COLO668 (cell line): Measurements from ENCODE around the gene PERCC1.

Source experiments
- DNase-seq: peaks from one replicate; lab custom pipeline; 2025; ENCODE audit not compliant: unreplicated experiment; lab: John Stamatoyannopoulos, UW

The PERCC1 gene

DNA sequence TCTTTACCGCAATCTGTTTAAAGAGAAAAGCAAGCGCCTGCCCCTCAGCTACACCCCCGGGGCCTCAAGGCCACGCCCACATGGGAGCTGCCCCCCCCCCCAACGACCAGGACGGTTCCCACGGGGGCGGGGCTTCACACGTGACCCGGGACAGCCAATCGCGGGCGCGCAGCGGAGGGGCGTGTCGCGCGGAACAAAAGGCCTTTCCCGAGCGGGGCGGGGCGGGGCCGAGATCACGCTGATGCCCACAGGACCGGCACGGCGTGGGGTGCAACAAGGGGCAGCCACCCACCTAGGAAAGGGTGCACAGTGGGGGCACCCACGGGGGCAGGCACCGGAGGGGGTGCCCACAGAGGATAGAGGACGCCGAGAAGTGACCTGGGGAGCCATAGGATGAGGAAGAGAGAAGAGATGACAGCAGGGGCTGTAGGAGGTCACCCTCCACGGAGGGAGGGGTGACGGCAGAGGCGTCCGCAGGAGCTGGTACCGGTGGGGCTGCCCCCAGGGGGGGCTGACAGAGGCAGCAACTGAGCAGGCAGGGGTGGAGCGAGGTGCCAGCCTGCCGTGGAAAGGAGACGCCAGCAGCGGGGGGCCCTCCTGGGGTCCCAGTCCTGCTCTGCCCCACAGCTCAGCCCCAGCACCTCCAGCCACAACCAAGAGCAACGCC is 22.6 kb upstream of the PERCC1 start:
- DNase-seq: peak; percentile 91

DNA sequence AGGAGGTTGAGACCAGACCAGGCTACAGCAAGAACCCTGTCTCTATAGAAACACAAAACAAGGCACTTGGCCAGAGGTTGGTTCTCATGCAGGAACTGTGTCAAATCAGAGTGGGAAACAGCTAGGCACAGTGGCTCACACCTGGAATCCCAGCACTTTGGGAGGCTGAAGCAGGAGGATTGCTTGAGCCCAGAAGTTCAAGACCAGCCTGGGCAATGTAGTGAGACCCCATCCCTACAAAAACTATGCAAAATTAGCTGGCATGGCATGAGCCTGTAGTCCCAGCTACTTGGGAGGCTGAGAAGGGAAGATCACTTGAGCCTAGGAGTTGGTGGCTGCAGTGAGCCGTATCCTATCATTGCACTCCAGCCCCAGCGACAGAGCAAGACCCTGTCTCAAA is 18.0 kb upstream of the PERCC1 start:
- no peak for DNase-seq

DNA sequence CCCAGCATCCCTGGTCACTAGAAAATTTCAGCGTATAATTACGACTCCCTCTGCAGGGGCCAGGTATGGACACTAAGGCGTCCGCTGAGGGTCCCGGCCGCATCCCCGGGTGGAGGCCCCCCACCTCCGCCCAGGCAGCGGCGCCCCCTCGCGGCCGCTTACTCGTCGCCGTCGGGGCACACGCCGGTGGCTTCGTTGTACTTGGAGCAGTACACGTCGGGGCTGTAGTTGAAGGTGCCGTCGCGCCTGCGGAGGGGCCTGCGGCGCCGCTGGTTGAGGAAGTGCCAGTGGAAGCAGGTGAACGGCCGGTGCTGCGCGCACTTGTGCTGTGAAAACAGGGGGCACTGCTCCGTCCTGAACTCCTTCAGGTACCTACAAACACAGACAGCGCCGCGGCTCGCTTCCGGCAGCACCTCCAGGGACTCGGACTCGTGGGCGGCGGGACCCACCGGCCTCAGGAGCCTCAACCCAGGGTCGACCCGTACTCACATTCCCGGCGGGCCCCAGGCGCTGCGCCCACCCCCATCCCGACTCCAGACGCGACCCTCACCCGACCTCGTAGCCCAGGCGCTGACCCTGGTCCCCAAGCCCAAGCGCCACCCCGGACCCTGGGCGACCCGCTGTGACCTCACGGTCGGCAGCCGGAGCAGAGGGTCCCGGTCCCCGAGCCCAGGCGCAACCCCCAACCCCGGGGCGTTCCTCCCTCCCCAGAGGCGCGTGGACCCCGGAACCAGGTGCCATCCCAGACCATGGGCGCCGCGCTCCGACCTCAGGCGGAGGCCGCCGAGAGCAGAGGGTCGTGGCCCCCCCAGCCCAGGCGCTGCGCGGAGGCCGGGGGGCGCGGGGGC is 17.0 kb upstream of the PERCC1 start:
- peak; percentile 75 for DNase-seq

DNA sequence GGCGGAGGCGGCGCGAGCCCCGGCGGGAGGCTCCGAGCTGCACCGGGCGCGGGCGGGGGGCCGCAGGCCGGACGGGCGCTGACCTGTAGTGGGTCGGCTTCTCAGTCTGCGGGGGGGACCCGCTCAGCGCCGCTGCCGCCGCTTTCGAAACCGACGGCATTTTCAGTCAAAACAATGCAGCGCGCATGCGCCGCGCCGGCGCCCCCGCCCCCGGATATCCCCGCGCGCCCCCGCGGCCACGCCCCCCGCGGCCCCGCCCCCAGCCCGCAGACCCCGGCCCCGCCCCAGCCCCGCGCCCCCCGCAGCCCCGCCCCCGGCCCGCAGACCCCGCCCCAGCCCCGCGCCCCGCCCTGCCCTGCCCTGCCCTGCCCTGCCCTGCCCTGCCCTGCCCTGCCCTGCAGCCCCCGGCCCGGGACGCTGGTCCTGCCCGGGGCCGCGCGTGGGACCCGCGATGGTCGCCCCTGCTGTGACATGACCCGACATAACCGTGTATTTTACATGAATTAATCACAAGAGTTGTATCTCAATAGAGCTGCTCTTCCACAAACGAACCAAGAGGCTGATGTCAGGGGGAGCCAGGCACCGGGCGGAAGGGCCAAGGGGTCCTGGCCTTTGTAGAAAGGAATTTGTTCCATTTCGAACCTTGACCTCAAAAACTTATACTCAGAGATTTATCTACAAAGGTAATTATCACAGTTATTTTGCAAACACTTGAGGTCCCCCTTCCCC is 16.2 kb upstream of the PERCC1 start, which contains the start of gene UNKL:
UNKL (minus strand) TSS at position 173 of the 729 bp plus-strand sequence; CDS start at position 160, 13 bp downstream.
- peak; percentile 56 for DNase-seq

DNA sequence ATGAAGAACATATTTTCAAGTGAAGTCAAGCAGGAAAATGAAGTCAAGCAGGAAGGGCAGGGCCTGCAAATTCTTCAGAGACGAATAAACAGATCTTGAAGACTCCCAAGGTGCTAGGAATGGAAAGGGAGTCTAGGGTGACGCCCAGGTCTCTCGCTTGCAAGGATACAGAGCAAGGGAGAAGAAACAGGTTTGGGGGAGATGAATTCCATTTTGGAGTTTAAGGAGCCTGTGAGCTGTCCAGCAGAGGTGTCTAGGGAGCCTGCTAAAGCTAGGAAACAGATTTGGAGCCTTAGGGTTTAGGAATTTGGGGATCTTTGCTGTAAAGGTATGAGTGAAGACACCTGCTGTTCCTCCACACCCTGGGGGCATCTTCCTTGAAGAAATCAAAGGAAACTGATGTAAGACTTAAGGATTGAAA is 14.3 kb upstream of the PERCC1 start:
- DNase-seq: no peak

DNA sequence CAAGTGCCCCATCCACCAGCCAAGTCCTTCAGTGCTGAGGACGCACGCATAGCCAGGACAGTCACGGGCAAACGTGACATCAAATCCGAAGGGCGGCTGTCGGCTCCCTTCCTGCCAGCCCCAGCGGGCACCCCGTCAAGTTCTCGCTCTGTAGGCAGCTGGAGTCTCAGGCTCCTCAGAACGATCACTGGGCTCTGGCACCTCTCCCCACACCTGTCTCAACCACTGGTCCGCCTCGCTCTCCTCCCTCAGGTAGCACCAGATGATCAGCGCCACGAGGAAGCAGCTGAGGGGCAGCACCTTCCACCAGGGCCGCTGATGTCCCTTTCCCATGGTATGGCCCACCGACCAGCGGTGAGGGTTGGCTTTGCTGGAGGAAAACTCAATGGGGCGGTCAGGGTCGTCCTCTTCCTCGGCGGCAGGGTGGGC is 10.8 kb upstream of the PERCC1 start:
- DNase-seq: no peak

DNA sequence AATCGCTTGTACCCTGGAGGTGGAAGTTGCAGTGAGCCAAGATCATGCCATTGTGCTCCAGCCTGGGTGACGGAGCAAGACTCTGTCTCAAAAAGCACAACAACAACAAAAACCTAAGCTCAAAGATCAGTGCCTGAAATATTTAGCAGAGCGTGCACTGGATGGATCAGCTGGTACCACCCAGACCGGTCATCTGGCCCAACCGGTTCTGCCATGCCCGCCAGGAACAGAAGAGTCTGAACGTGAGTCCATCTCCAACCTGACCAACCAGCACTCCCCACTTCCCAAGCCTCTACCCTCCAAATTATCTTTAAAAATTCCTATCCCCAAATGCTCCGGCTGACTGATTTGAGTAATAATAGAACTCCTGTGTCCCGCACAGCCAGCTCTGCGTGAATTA is 8.8 kb upstream of the PERCC1 start:
- no peak for DNase-seq

DNA sequence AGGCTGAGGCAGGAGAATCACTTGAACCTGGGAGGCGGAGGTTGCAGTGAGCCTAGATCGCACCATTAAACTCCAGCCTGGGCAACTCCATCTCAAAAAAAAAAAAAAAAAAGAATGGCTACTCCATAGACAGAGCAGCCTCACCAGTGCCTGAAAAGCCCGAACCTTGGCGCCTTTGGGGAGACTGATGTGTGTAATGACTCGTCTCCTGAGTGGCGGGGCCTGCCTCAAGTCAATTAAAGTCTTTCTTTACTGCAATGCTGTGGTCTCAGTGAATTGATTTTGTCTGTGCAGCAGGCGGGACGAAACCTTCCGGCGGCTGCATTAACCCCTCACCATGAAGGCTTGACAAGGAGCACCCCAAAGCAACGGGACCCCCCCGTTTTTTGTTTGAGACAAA is 6.8 kb upstream of the PERCC1 start:
- no peak for DNase-seq

DNA sequence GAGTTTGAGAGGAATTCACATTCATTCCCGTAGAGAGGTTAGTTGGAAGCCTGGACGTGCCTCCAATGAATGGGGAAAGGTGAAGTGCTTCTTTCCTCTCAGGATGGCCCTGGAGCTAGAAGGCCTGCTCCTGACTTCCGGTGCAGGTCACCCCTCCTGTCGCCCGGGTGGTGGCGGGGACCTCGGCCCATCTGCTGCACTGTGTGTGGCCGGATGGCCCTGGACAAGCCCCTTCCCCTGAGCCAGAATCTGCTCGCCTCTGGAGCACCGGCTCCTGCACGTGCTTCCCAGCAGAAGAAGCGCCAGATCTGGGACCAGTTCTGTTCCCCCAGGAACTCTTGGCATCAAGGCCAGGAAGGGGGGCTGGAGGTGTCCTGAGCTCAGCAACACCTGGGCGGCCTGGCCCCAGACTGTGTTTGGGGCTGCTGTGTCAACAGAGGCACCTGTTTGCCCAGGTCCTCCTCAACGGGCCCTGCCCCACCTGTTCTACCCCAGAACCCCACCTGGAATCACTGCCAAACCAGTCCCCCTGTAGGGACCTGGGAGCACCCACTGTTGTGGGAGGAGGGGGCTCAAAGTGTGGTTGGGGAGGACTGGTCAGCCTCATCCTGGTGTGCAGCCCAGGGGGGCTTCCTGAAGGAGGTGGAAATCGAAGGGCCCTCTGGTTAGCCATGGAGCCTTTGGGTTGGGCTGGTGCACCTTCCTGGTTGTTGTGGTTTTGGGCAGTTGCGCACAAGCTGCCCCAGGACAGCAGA is 5.1 kb upstream of the PERCC1 start:
- peak; percentile 76 for DNase-seq

DNA sequence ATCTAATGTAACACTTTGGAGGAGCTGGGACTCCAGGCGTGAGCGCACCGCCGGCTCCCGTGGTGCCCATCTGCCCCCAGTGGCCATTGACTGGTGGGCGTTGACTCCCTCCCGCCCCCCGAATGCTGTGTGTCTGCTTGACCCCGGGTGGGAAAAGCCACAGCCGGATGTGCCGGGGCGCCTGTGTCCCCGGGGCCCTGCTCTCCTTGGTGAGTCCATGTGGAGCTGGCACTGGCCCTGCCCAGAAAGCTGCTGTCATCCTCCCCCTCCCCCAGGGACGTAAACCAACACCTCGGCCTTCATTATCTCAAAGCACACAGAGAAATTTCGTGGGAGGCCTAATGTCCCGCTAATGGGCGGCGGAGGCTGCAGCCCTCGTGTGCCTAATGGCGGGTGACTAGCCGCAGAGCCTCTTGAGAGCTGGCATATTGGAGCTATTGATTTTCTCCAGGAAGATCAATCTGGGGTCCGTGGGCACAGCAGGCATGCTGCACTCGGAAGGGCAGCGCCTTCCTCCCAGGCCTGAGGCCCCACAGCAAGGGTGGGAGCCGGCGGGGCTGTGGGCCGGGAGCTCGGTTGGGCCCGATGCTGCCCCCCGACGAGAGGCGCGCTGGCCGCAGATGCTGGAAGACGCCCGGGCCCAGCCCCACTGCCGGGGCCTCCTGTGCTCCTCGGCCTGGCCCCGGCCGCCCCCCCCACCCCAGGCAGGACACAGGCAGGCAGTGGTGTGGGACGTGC is 4.0 kb upstream of the PERCC1 start:
- peak; percentile 89 for DNase-seq

DNA sequence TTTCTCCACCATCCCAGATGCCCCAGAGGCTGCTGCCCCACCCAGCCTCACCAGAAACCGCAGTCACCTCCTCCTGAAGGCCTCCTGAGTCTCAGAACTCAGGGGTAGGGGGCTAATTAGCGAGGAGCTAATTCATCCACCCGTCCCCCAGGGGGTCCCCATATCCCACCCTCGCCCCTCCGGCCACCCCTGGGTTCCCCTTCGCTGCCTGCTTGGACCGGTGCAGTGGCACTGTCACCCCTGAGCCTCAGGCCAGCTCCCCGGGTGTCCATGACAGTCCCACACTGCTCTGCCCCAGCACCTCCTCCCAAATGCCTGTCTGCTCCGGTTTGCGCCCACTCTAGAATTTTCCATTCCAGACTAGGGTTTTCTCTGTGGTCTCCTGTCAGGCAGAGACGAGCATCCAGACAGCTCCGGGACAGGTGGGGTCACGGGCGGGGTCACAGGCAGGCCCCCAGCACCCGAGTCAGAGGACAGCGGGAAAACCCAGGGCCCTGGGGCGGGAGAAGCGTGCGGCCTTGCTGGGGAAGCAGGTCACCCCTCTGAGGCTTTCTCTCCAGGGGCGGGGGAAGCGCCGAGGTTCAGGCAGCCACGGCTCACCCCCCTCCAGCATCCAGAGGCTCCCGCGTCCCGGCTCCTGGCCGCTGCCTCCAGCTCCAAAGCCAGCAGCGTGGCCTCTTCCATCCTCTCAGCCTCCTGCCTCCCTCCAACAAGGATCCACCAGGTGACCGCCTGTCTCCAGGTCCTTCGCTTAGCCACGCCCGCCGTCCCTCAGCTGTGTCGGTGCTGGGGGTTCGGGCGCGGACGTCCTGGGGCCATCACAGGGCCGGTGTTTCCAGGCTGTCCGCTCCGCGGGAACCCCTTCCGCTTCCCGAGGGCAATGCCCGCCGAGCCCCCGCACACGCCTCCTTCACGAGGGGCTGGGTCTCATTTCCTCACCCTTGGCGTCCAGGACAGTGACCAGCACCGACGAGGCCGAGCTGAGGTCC is 3.1 kb upstream of the PERCC1 start:
- peak; percentile 26 for DNase-seq

DNA sequence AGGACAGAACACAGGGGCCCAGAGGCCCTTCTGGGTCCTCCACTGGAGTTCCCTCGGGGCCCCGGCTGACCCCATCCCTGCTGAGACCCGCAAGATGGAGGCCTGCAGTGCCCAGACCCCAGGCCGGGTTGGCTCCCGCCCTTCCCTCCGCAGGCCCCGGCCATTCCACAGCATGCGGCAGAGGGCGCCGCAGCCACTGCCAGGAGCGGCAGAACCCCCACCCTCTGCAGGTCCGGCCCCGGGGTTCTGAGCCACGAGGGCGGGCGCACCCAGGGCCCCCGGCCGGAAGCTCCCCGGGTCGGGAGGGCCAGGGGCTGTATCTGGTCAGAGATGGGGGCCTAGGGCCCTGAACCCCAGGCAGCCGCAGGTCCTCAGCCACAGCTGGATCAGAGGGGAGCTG is 2.4 kb upstream of the PERCC1 start:
- DNase-seq: no peak

DNA sequence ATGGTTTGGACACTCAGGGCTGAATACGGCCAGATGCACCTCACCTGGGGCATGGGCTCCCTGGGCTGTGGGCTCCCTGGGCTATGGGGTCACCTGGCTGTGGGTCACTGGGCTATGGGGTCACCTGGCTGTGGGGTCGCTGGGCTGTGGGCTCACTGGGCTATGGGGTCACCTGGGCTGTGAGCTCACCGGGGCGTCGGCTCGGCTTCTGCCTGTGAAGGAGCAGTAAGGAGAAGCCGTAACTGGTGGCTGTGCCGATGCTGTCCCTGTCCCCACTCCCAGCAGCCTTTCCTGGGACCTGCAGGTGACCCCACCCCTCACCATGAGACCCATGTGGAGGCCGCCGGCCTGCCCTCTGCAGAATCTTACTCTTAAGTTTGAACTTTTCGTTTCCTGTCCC is 1.9 kb upstream of the PERCC1 start:
- peak; percentile 20 for DNase-seq

DNA sequence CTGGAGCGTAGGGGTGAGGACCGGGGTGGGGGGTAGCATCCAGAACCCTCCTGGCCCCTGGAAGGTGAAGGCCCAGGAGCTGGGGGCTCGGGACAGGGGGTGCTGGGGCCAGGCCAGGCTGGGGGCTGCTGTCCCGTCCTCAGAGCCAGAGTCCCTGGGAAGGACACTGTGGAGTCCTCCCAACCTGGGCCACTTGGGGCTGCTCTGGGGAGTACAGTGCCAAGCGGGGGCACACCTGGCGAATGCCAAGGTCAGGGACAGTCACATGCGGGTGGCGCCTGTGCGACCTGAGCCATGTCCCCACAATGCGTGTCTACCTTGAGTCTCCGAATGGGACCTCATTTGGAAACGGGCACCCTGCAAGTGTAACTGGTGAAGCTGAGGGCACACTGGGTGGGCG is 1.2 kb upstream of the PERCC1 start:
- DNase-seq: no peak

DNA sequence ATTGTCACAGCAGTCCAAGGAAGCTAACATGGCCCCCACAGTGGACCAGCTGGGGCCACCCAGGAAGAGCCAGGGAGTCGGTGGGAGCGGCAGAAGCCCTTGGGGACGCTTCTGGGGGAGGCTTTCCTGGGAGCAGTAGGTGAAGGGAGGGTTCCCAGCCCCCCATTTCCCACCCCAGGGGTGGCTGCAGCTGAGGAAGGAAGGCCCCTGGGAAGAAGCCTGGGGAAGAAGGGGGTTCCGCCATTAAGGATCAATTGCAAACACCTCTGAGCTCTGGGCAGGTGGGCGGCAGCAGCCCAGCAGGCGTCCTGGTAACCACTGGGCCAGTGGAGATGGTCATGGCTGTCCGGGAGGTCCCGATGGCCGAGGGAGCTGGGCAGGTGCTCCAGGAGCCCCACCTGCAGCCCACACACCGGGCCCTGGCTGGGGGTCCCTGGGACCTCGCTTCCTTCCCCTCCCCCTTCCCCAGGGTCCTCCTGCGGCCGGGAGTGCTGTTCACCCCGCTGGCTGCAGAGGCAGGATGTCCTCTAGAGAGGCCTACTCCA is 592 bp upstream of the PERCC1 start:
- no peak for DNase-seq

DNA sequence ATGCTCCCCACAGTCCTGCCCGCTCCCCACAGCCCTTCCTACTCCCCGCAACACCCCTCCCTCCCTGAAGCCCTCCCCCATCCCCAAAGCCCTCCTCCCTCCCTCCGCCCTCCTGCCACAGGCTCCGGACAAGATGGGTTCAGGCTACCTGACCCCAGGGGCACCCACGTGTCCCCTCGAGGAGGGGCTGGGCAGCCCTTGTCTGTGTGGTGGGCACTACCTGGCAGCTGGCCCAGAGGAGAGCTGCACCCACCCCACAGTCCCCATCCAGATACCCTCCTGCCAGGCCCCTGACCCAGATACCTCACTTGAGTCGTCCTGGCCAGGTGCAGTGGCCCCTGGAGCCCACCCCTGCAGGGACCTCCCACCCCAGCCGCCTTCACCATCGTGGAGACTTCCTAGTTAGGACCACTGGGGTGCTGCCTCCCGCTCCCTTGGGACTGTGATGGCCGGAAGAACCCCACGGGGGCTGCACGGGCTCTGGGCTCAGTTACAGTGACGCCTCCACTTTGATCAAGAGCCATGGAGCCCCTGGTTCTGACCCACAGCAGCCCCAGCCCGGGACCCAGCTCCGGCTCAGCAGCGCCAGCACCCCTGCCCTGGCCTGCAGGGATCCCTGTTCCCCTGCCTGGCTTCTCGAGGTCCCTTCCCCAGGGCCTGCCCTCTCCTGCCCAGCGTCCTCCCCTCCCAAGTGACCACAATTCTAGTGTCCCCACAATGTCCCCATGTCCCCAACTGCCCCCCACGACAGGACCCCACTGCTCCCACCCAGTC is 806 bp downstream of the PERCC1 start:
- DNase-seq: no peak

DNA sequence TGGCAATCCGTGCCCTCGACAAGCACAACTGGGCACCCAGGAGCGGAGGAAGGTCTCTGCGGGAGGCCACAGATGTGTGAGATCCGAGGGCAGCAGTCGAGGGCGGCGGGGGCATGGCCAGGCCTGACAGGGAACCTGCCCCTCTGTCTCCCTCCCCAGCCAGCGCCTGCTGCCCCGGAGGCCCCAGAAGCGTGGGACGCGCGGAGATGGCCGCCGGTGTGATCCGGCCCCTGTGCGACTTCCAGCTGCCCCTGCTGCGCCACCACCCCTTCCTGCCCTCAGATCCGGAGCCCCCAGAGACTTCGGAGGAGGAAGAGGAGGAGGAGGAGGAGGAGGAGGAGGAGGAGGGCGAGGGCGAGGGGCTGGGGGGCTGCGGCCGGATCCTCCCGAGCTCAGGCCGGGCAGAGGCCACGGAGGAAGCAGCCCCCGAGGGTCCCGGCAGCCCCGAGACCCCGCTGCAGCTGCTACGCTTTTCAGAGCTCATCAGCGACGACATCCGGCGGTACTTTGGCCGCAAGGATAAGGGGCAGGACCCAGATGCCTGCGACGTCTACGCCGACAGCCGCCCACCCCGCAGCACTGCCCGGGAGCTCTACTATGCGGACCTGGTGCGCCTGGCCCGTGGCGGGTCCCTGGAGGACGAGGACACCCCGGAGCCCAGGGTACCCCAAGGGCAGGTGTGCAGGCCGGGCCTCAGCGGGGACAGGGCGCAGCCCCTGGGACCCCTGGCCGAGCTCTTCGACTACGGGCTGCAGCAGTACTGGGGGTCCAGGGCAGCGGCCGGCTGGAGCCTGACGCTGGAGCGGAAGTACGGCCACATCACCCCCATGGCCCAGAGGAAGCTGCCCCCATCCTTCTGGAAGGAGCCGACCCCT is 1.7 kb downstream of the PERCC1 start:
- DNase-seq: no peak
